Lung (tissue), 12 donors: ENCODE results near the gene CSF1. TPM values are rescaled to one million over a fixed set of nuclear protein-coding genes. Genes with fewer than 3 reads are reported as not detected.

Experiments
- ATAC-seq: fragments of 200-7000 bp; cut with Tn5 transposase; one replicate; pipeline ENCODE4 v1.9.1; 2020; ENCODE audit warnings: moderate number of reproducible peaks; ENCODE audit not compliant: insufficient read depth, low FRiP score
- DNase-seq, 3 donors: peaks; one replicate each; pipeline ENCODE4 v3.0.0-alpha.2; 2013 to 2017
- H3K27ac ChIP-seq, 2 donors: one replicate each; pipeline ENCODE4 v1.5.1; 2013; ENCODE audit warnings: mild to moderate bottlenecking in 2 of 2, moderate library complexity in 2 of 2, control low read depth in 1 of 2, inconsistent platforms in 1 of 2, low read depth in 1 of 2, low read length in 1 of 2
- H3K27me3 ChIP-seq, 3 donors: one replicate each; pipeline ENCODE4 v1.5.1; 2013; ENCODE audit warnings: low read length in 2 of 3; ENCODE audit not compliant: control insufficient read depth in 3 of 3, insufficient read depth in 3 of 3
- H3K36me3 ChIP-seq, 4 donors: one replicate each; pipeline ENCODE4 v1.5.1; 2013; ENCODE audit warnings: low read length in 4 of 4, mild to moderate bottlenecking in 1 of 4, moderate library complexity in 1 of 4; ENCODE audit not compliant: control insufficient read depth in 4 of 4, insufficient read depth in 4 of 4
- H3K4me1 ChIP-seq, 5 donors: one replicate each; pipeline ENCODE4 v1.5.1; 2013; ENCODE audit warnings: low read length in 5 of 5, mild to moderate bottlenecking in 2 of 5, moderate library complexity in 1 of 5; ENCODE audit not compliant: control insufficient read depth in 5 of 5, insufficient read depth in 5 of 5
- H3K4me3 ChIP-seq: one replicate; pipeline ENCODE4 v1.5.1; 2013; ENCODE audit warnings: mild to moderate bottlenecking, control low read depth, moderate library complexity
- H3K9ac ChIP-seq, 2 donors: one replicate each; pipeline ENCODE4 v1.5.1; 2013; ENCODE audit warnings: low read length in 2 of 2, control low read depth in 1 of 2; ENCODE audit not compliant: insufficient read depth in 1 of 2
- H3K9me3 ChIP-seq, 4 donors: one replicate each; pipeline ENCODE4 v1.5.1; 2013; ENCODE audit warnings: low read length in 3 of 4, mild to moderate bottlenecking in 1 of 4, moderate library complexity in 1 of 4; ENCODE audit not compliant: control insufficient read depth in 4 of 4, insufficient read depth in 3 of 4
- CTCF ChIP-seq: IDR thresholded peaks from 2 replicates; pipeline ENCODE4 v1.5.1; 2012; ENCODE audit warnings: mild to moderate bottlenecking; ENCODE audit errors: control extremely low read depth, extremely low read depth
- WGBS, 2 donors: extraction: QIAGEN DNeasy Blood & Tissue Kit; methylation state at CpG; one replicate each; pipeline ENCODE4 v1.1.7; 2013; 5-methylcytosine and 5-hydroxymethylcytosine counted together
- polyA plus RNA-seq, 2 donors: library from polyadenylated mRNA; stranded (reverse); fragments of 200-250 nt; gene quantifications; one replicate each; pipeline ENCODE4 v1.2.1, GENCODE V29; 2013
- total RNA-seq, 2 donors: library from RNA; depleted of rRNA in 1 of 2; stranded (reverse); fragments of >200 nt in 1 of 2; gene quantifications; one replicate each; pipeline ENCODE4 v1.2.1, GENCODE V29; 2014 to 2021
- donor health status: control.
- donor health status: control.
- donor health status: Bipolar disorder and iron deficiency.
- donor health status: healthy.
- donor health status: DM: yes; HTN: yes; CAD: no.

Gene CSF1
- total and polyA plus RNA-seq, 4 donors = 13.5 to 65.3 (median 28.5) TPM

GRCh38 chr1:109885589-109885988, 25.1 kb upstream of the CSF1 start:
- TF ChIP-seq CTCF = no peak
- no peaks in the 10 kb centered on the region for H3K36me3 ChIP-seq
- H3K27me3 ChIP-seq = no peaks in the 10 kb centered on the region
- H3K9me3 ChIP-seq = no peaks in the 10 kb centered on the region
- ATAC-seq = no peak
- no peak overlapping the region for H3K4me3 ChIP-seq
- H3K27ac ChIP-seq = no peak overlapping the region
- H3K4me1 ChIP-seq = peaks cover 0 to 16% (median 0%) of the 10 kb centered on the region in 5 donors
- no peak for DNase-seq
- WGBS, 2 donors = 62 to 70% methylated on average over 3 of the region's 3 CpGs
- H3K9ac ChIP-seq = no peak overlapping the region

GRCh38 chr1:109886827-109887226, 23.8 kb upstream of the CSF1 start:
- ATAC-seq = no peak
- no peak for TF ChIP-seq CTCF
- Histone ChIP-seq H3K36me3 (no peaks in the 10 kb centered on the region), H3K9ac (no peak overlapping the region), H3K27ac (no peak overlapping the region), H3K4me3 (no peak overlapping the region), H3K27me3 (no peaks in the 10 kb centered on the region), H3K4me1 (peaks cover 0 to 16% (median 1%) of the 10 kb centered on the region in 5 donors), H3K9me3 (no peaks in the 10 kb centered on the region)
- no peak for DNase-seq
- WGBS, 2 donors = 27 to 65% methylated on average over 5 of the region's 5 CpGs

- Histone ChIP-seq H3K36me3 (no peaks in the 10 kb centered on the region), H3K9ac (no peak overlapping the region), H3K27ac (no peak overlapping the region), H3K27me3 (no peaks in the 10 kb centered on the region), H3K9me3 (no peaks in the 10 kb centered on the region), H3K4me1 (peaks cover 0 to 18% (median 6%) of the 10 kb centered on the region in 5 donors), H3K4me3 (no peak overlapping the region)
- ATAC-seq = no peak
- 79% methylated on average over 8 of the region's 8 CpGs for WGBS, 2 donors
- no peak for TF ChIP-seq CTCF
- DNase-seq = no peak
These were observed 23.4 kb upstream of the CSF1 start for GRCh38 chr1:109887271-109887670.

- Histone ChIP-seq H3K4me1 (peaks cover 0 to 22% (median 9%) of the 10 kb centered on the region in 5 donors), H3K27me3 (no peaks in the 10 kb centered on the region), H3K9me3 (no peaks in the 10 kb centered on the region), H3K4me3 (no peak overlapping the region), H3K9ac (no peak overlapping the region), H3K36me3 (no peaks in the 10 kb centered on the region), H3K27ac (no peak overlapping the region)
- no peak for TF ChIP-seq CTCF
- WGBS, 2 donors = 38 to 66% methylated on average over 10 of the region's 10 CpGs
- DNase-seq (no peak), ATAC-seq (no peak)
These were observed 22.8 kb upstream of the CSF1 start for GRCh38 chr1:109887884-109888283.
